Measurements from ENCODE around the gene ATP11A. TPM values are rescaled to one million over a fixed set of nuclear protein-coding genes. Genes with fewer than 3 reads are reported as not detected.

ATP11A gene
- total RNA-seq, 1 donor from 2014 or later, result 6.1 TPM

GRCh38 chr13:112890316-112891145 is 200.7 kb downstream of the ATP11A start:
- no peak for FAIRE-seq
- no peaks in the 10 kb centered on the region for H3K36me3 ChIP-seq (ENCODE audit: control insufficient read depth, insufficient read depth, low read length)
- no peak for TF ChIP-seq CTCF (IDR thresholded peaks at IDR 0.05; ENCODE audit: insufficient read depth, low read length, severe bottlenecking)
- no peak overlapping the region for H3K4me3 ChIP-seq (ENCODE audit: low read depth, low read length)
- DNase-seq (ENCODE audit: low read depth), result no peak
- peaks cover 16% of the 10 kb centered on the region for H3K27me3 ChIP-seq (ENCODE audit: control insufficient read depth, insufficient read depth, low read length)

- H3K4me3 ChIP-seq (ENCODE audit: low read depth, low read length), result no peak overlapping the region
- H3K27me3 ChIP-seq (ENCODE audit: control insufficient read depth, insufficient read depth, low read length), result peaks cover 19% of the 10 kb centered on the region
- H3K36me3 ChIP-seq (ENCODE audit: control insufficient read depth, insufficient read depth, low read length), result no peaks in the 10 kb centered on the region
- DNase-seq (ENCODE audit: low read depth) (no peak), FAIRE-seq (no peak)
- no peak for TF ChIP-seq CTCF (IDR thresholded peaks at IDR 0.05; ENCODE audit: insufficient read depth, low read length, severe bottlenecking)
These were observed 201.9 kb downstream of the ATP11A start for GRCh38 chr13:112891477-112892401.

- no peak for FAIRE-seq
- TF ChIP-seq CTCF (IDR thresholded peaks at IDR 0.05; ENCODE audit: insufficient read depth, low read length, severe bottlenecking), result no peak
- no peak for DNase-seq (ENCODE audit: low read depth)
- no peaks in the 10 kb centered on the region for H3K36me3 ChIP-seq (ENCODE audit: control insufficient read depth, insufficient read depth, low read length)
- H3K27me3 ChIP-seq (ENCODE audit: control insufficient read depth, insufficient read depth, low read length), result peaks cover 20% of the 10 kb centered on the region
- H3K4me3 ChIP-seq (ENCODE audit: low read depth, low read length), result no peak overlapping the region
These were observed 202.8 kb downstream of the ATP11A start for GRCh38 chr13:112892426-112893206.

GRCh38 chr13:112893207-112893569 is 203.3 kb downstream of the ATP11A start:
- H3K4me3 ChIP-seq (ENCODE audit: low read depth, low read length), result no peak overlapping the region
- peaks cover 20% of the 10 kb centered on the region for H3K27me3 ChIP-seq (ENCODE audit: control insufficient read depth, insufficient read depth, low read length)
- H3K36me3 ChIP-seq (ENCODE audit: control insufficient read depth, insufficient read depth, low read length), result no peaks in the 10 kb centered on the region
- FAIRE-seq, result no peak
- DNase-seq (ENCODE audit: low read depth), result no peak
- TF ChIP-seq CTCF (IDR thresholded peaks at IDR 0.05; ENCODE audit: insufficient read depth, low read length, severe bottlenecking), result no peak

- no peak for FAIRE-seq
- Histone ChIP-seq H3K36me3 (ENCODE audit: control insufficient read depth, insufficient read depth, low read length) (no peaks in the 10 kb centered on the region), H3K27me3 (ENCODE audit: control insufficient read depth, insufficient read depth, low read length) (peaks cover 20% of the 10 kb centered on the region), H3K4me3 (ENCODE audit: low read depth, low read length) (no peak overlapping the region)
- TF ChIP-seq CTCF (IDR thresholded peaks at IDR 0.05; ENCODE audit: insufficient read depth, low read length, severe bottlenecking), result no peak
- no peak for DNase-seq (ENCODE audit: low read depth)
These were observed 204.0 kb downstream of the ATP11A start for GRCh38 chr13:112893570-112894422.
